Measurements from ENCODE around the gene PDE4A. TPM values are rescaled to one million over a fixed set of nuclear protein-coding genes. Genes with fewer than 3 reads are reported as not detected.

PDE4A gene
- total and polyA plus RNA-seq, 2 of the 13 experiments (the other 11 are each of a cell fraction or from before 2014, with no cell fraction given) = 1.1 to 4.1 TPM

DNA sequence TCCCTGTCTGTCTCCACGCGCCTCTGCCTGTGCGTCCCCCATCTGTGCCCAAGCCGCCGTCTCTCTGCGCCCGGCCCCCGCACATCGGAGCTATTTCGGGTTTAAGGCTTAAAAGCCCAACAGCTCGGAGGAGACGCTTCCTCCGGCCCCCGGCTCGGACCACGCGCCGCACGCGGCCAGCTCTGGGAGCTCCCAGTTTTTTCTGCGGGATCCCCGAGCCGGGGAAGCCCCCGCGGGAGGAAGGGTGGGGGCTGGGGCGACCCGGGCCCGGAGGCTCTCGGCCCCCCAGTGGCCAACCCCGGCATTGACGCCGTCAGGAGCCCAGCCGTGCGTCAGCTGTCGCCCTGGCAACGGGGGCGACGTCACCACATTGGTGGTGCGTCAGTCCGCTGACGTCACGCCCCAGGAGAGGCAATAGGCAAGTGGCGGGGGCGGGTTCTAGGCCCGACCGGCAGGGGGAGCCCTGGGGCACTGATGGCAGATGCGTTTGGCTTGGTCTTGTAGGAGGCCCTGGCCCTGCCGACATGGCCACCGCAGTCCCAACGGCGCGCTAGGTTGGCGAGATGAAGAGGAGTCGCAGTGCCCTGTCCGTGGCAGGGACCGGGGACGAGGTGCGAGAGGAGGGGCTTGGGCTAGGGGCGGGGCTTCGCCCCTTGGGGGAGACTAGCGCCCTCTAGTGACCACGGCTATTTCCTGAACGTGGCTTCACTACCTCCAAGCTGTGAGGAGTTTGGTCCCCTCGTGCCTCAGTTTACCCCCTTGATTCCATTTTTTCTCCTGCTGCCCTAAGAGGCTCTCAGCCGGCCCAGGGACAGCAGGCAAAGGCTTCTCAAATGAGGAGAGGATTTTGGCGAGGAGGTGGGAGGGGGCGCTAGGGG, 3.7 kb upstream of the PDE4A start (continued):
- TF ChIP-seq ZNF710 (CRISPR knock-in tag; IDR thresholded peaks at IDR 0.05; ENCODE audit: borderline replicate concordance) (peak; percentile 91), ZMAT3 (CRISPR knock-in tag; conservative IDR thresholded peaks at IDR 0.05) (no peak), HBP1 (CRISPR knock-in tag; IDR thresholded peaks at IDR 0.05; ENCODE audit: low read depth) (no peak), ZNF292 (CRISPR knock-in tag; IDR thresholded peaks at IDR 0.05; ENCODE audit: borderline replicate concordance, low read depth) (no peak; the same call in 1 of the 2 replicates), ISL2 (CRISPR knock-in tag; IDR thresholded peaks at IDR 0.05) (peak; percentile 64; the same call in 1 of the 2 replicates), ZNF598 (CRISPR knock-in tag; IDR thresholded peaks at IDR 0.05; ENCODE audit: borderline replicate concordance) (no peak), E2F1 (CRISPR knock-in tag; IDR thresholded peaks at IDR 0.05) (0 out of 2 replicates have a peak, but pooled peaks have one; percentile 17), NFE2L1 (CRISPR knock-in tag; IDR thresholded peaks at IDR 0.05; ENCODE audit: borderline replicate concordance) (no peak), ZNF160 (CRISPR knock-in tag; IDR thresholded peaks at IDR 0.05) (peak; percentile 70; the same call in 1 of the 2 replicates), ZNF670 (CRISPR knock-in tag; IDR thresholded peaks at IDR 0.05; ENCODE audit: borderline replicate concordance) (no peak), ZNF232 (CRISPR knock-in tag; IDR thresholded peaks at IDR 0.05; ENCODE audit: borderline replicate concordance) (peak; percentile 82; the same call in 1 of the 2 replicates), SP1 (IDR thresholded peaks at IDR 0.05) (no peak), SP1 (CRISPR knock-in tag; IDR thresholded peaks at IDR 0.05) (peak; percentile 88), ZNF724P (CRISPR knock-in tag; IDR thresholded peaks at IDR 0.05; ENCODE audit: borderline replicate concordance) (0 out of 2 replicates have a peak, but pooled peaks have one; percentile 30), MAF1 (CRISPR knock-in tag; IDR thresholded peaks at IDR 0.05; ENCODE audit: borderline replicate concordance) (no peak)
- TF ChIP-seq, protein P1, sequence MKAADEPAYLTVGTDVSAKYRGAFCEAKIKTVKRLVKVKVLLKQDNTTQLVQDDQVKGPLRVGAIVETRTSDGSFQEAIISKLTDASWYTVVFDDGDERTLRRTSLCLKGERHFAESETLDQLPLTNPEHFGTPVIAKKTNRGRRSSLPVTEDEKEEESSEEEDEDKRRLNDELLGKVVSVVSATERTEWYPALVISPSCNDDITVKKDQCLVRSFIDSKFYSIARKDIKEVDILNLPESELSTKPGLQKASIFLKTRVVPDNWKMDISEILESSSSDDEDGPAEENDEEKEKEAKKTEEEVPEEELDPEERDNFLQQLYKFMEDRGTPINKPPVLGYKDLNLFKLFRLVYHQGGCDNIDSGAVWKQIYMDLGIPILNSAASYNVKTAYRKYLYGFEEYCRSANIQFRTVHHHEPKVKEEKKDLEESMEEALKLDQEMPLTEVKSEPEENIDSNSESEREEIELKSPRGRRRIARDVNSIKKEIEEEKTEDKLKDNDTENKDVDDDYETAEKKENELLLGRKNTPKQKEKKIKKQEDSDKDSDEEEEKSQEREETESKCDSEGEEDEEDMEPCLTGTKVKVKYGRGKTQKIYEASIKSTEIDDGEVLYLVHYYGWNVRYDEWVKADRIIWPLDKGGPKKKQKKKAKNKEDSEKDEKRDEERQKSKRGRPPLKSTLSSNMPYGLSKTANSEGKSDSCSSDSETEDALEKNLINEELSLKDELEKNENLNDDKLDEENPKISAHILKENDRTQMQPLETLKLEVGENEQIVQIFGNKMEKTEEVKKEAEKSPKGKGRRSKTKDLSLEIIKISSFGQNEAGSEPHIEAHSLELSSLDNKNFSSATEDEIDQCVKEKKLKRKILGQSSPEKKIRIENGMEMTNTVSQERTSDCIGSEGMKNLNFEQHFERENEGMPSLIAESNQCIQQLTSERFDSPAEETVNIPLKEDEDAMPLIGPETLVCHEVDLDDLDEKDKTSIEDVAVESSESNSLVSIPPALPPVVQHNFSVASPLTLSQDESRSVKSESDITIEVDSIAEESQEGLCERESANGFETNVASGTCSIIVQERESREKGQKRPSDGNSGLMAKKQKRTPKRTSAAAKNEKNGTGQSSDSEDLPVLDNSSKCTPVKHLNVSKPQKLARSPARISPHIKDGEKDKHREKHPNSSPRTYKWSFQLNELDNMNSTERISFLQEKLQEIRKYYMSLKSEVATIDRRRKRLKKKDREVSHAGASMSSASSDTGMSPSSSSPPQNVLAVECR (CRISPR knock-in tag; IDR thresholded peaks at IDR 0.05; ENCODE audit: borderline replicate concordance) = peak; percentile 93
- TF ChIP-seq, protein P2, sequence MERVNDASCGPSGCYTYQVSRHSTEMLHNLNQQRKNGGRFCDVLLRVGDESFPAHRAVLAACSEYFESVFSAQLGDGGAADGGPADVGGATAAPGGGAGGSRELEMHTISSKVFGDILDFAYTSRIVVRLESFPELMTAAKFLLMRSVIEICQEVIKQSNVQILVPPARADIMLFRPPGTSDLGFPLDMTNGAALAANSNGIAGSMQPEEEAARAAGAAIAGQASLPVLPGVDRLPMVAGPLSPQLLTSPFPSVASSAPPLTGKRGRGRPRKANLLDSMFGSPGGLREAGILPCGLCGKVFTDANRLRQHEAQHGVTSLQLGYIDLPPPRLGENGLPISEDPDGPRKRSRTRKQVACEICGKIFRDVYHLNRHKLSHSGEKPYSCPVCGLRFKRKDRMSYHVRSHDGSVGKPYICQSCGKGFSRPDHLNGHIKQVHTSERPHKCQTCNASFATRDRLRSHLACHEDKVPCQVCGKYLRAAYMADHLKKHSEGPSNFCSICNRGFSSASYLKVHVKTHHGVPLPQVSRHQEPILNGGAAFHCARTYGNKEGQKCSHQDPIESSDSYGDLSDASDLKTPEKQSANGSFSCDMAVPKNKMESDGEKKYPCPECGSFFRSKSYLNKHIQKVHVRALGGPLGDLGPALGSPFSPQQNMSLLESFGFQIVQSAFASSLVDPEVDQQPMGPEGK (CRISPR knock-in tag; IDR thresholded peaks at IDR 0.05) = peak; percentile 88
